Calu3 (cell line): Measurements from ENCODE around the gene STAB2. TPM values are rescaled to one million over a fixed set of nuclear protein-coding genes. Genes with fewer than 3 reads are reported as not detected.

Experiments
- BruUV-seq: library from RNA; stranded (reverse); fragments of 400-500 nt; replicated peaks from 2 replicates; lab custom pipeline; 2021; lab: Mats Ljungman, UMichigan
- CTCF ChIA-PET: fragments of 300-600 bp; sonication (Branson Sonifier 250); formaldehyde crosslinking; loops from one replicate; lab custom pipeline; 2022; ENCODE audit warnings: antibody characterized with exemption; lab: Charles Lee
- DNase-seq: peaks from one replicate; pipeline ENCODE4 v3.0.0; 2022
- H3K27ac Mint-ChIP-seq: one replicate; pipeline ENCODE4 v1.8.0; 2022; ENCODE audit warnings: mixed read lengths; ENCODE audit not compliant: unreplicated experiment
- H3K27me3 Mint-ChIP-seq: one replicate; pipeline ENCODE4 v1.8.0; 2022; ENCODE audit warnings: mixed read lengths; ENCODE audit not compliant: unreplicated experiment
- H3K36me3 Mint-ChIP-seq: one replicate; pipeline ENCODE4 v1.8.0; 2022; ENCODE audit warnings: mild to moderate bottlenecking, moderate library complexity, mixed read lengths; ENCODE audit not compliant: insufficient read depth, unreplicated experiment
- H3K4me1 Mint-ChIP-seq: one replicate; pipeline ENCODE4 v1.8.0; 2022; ENCODE audit warnings: mild to moderate bottlenecking, low read depth, mixed read lengths; ENCODE audit not compliant: unreplicated experiment
- H3K4me3 Mint-ChIP-seq: one replicate; pipeline ENCODE4 v1.8.0; 2022; ENCODE audit warnings: mild to moderate bottlenecking, low read depth, moderate library complexity, mixed read lengths; ENCODE audit not compliant: unreplicated experiment
- H3K9me3 Mint-ChIP-seq: one replicate; pipeline ENCODE4 v1.8.0; 2022; ENCODE audit warnings: low read depth, mixed read lengths; ENCODE audit not compliant: unreplicated experiment
- CTCF ChIP-seq: fragments of 200-600 bp; IDR thresholded peaks from one replicate; pipeline ENCODE4 v1.8.0; 2022; ENCODE audit warnings: antibody characterized with exemption; ENCODE audit not compliant: unreplicated experiment
- intact Hi-C: fragments of 100-400 bp; cut with micrococcal nuclease; formaldehyde crosslinking; loops from one replicate; pipeline ENCODE4 v1.10.0; 2022; ENCODE audit not compliant: unreplicated experiment
- total RNA-seq: library from RNA; stranded (reverse); gene quantifications from 2 replicates; pipeline ENCODE4 v1.2.3, GENCODE V29; 2022

The STAB2 gene
- total RNA-seq, 1 experiment from 2014 or later, result not detected

- no peak for DNase-seq
- TF ChIP-seq CTCF, result no peak
- peaks cover 50% of the 10 kb centered on the region for H3K27me3 Mint-ChIP-seq
- no peak overlapping the region for H3K4me3 Mint-ChIP-seq
- no TSS peak for BruUV-seq
- H3K4me1 Mint-ChIP-seq, result no peaks in the 10 kb centered on the region
- no peaks in the 10 kb centered on the region for H3K9me3 Mint-ChIP-seq
- intact Hi-C loops, result no loop called here
- CTCF ChIA-PET, result no interaction called here
- H3K27ac Mint-ChIP-seq, result no peak overlapping the region
- no peaks in the 10 kb centered on the region for H3K36me3 Mint-ChIP-seq
Measured at GRCh38 chr12:103654816-103655215, 67.7 kb downstream of the STAB2 start.

DNA sequence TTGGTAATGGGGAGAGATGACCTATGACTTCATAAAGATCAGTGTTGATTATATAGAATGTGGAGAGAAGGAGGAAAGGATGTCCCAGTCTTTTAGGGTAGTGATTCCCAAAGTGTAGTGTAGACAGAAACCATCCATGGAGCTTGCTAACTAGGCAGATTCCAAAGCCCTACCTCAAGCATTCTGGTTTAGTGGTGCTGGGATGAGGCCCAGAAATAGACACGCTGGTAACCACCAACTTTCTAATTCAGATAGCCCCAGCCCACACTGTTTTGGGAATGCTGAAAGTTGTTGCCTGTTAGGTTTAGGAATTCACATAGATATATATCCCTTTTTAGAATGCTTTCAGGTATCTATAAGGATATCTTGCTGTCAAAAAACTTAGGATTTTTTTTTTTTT, 69.2 kb downstream of the STAB2 start:
- Mint-ChIP-seq H3K27ac (no peak overlapping the region), H3K9me3 (no peaks in the 10 kb centered on the region), H3K27me3 (peaks cover 65% of the 10 kb centered on the region), H3K36me3 (no peaks in the 10 kb centered on the region), H3K4me1 (no peaks in the 10 kb centered on the region), H3K4me3 (no peak overlapping the region)
- no TSS peak for BruUV-seq
- no peak for DNase-seq
- no peak for TF ChIP-seq CTCF
- intact Hi-C loops, result no loop called here
- CTCF ChIA-PET, result no interaction called here

GRCh38 chr12:103657331-103657730, 70.3 kb downstream of the STAB2 start:
- CTCF ChIA-PET, result interaction anchor here (0.7 to 1.0 kb wide), 2 partner anchors 9 to 81 kb away, joined by 3 read pairs; no protein-coding TSS in a partner anchor
- Mint-ChIP-seq H3K27me3 (peaks cover 69% of the 10 kb centered on the region), H3K27ac (no peak overlapping the region), H3K9me3 (no peaks in the 10 kb centered on the region), H3K4me1 (no peaks in the 10 kb centered on the region), H3K4me3 (no peak overlapping the region), H3K36me3 (no peaks in the 10 kb centered on the region)
- no TSS peak for BruUV-seq
- intact Hi-C loops, result no loop called here
- no peak for DNase-seq
- no peak for TF ChIP-seq CTCF

GRCh38 chr12:103664626-103665025, 77.6 kb downstream of the STAB2 start:
- CTCF ChIA-PET, result no interaction called here
- Mint-ChIP-seq H3K36me3 (no peaks in the 10 kb centered on the region), H3K4me1 (no peaks in the 10 kb centered on the region), H3K27me3 (peaks cover 45% of the 10 kb centered on the region), H3K4me3 (no peak overlapping the region), H3K27ac (no peak overlapping the region), H3K9me3 (no peaks in the 10 kb centered on the region)
- TF ChIP-seq CTCF, result no peak
- no peak for DNase-seq
- intact Hi-C loops, result no loop called here
- no TSS peak for BruUV-seq
